GM19240 (cell line): ENCODE measurements around the gene UPF1.

Source experiments
- DNase-seq: peaks from one replicate; pipeline ENCODE4 v3.0.0; 2011; ENCODE audit warnings: low spot score; ENCODE audit not compliant: insufficient read length

UPF1 gene

DNA sequence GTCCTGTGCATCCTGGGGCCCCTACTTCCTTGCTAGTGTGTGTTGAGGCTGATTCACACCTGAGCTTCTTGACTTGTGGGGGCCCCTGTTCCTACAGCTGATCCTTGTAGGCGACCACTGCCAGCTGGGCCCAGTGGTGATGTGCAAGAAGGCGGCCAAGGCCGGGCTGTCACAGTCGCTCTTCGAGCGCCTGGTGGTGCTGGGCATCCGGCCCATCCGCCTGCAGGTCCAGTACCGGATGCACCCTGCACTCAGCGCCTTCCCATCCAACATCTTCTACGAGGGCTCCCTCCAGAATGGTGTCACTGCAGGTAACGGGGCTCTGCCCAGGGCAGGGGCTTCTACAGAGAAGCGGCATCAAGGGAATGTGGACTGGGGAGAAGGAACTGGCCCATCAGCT is 25.5 kb downstream of the UPF1 start:
- DNase-seq: no peak

GRCh38 chr19:18858906-18859646 is 27.3 kb downstream of the UPF1 start:
- DNase-seq: no peak

DNA sequence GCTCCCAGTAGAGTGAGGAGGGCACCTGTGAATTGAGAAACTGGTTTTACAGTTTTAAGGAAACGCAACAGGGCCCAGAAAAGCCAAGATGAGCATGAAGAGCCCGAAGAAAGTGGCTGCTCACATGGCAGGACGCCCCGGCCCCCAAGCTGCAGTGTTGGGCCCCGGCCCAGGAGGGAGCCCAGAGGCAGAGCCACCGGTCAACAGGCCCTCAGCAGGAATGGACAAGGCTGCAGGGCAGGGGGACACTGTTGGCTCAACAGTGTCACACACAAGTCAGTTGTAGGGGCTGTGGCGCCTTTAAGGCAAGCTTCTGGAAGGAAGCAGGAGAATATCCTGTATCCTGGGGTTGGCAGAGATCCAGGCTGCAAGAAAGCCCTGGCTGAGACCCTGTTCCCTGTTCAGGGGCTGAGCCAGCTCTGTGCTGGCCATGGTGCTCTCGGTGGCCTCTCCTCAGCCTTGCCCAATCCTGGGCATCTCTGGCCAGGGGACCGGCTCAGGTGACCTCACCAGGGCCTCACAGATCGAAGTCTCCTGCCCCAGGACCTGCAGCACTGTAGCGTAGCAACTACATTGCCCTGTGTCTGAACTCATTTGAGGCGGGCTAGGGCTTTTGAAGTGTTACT is 28.0 kb downstream of the UPF1 start:
- DNase-seq: no peak

DNA sequence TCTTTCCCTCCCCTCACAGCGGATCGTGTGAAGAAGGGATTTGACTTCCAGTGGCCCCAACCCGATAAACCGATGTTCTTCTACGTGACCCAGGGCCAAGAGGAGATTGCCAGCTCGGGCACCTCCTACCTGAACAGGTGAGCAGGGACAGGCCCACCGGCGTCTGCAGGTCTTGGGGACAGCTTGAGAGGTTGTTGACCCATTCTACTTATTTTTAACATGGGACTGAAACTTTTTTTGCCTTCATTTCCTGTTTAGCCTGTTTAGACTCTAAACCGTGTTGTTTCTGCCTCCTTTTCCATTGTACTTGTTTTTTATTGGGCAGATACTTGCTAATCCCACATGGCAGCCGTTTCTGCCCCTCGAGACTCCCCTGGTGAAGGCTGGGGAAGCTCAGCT is 28.5 kb downstream of the UPF1 start:
- DNase-seq: no peak

GRCh38 chr19:18860725-18861124 is 29.0 kb downstream of the UPF1 start:
- no peak for DNase-seq

DNA sequence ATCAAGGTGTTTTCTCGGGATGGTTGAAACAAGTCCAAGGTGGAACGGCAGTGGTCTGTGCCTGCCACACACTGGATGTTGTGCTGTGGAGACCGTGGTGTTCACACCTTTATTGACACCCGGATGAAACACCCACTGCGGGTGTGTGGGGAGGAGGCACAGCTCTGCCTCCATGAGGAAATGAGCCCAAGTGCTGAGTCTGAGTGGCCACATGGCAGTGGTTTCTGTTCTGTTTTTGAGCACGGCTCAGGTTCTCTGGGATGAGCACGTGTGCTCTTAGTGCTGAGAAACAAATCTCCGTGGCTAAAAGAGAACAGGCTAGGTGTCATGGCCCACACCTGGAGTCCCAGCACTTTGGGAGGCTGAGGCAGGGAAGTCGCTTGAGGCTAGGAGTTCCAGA is 29.5 kb downstream of the UPF1 start:
- no peak for DNase-seq

GRCh38 chr19:18861917-18862316 is 30.2 kb downstream of the UPF1 start:
- DNase-seq: no peak

GRCh38 chr19:18862976-18863842 is 31.4 kb downstream of the UPF1 start:
- DNase-seq: no peak

DNA sequence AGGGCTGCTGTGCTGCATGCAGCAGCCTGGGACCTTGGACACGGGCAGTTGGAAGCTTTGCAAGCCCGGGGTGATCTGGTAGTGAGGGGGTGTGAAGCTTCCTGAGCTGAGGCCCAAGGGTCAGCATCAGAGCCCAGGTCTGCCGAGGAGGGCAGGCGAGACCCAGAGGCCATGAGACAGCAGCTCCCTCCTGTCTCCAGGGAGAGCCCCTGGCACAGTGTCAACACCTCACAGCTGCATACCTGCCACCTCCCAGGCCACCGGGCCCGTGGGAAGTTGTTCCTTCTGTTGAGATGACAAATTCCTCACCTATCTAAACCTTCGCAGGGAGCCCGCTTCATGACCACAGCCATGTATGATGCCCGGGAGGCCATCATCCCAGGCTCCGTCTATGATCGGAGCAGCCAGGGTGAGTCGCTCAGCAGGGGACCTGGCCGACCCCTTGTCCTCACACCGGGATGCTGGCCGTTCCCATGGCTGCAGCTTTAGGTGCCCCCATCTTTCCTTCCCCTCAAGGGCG is 32.1 kb downstream of the UPF1 start:
- DNase-seq: no peak

DNA sequence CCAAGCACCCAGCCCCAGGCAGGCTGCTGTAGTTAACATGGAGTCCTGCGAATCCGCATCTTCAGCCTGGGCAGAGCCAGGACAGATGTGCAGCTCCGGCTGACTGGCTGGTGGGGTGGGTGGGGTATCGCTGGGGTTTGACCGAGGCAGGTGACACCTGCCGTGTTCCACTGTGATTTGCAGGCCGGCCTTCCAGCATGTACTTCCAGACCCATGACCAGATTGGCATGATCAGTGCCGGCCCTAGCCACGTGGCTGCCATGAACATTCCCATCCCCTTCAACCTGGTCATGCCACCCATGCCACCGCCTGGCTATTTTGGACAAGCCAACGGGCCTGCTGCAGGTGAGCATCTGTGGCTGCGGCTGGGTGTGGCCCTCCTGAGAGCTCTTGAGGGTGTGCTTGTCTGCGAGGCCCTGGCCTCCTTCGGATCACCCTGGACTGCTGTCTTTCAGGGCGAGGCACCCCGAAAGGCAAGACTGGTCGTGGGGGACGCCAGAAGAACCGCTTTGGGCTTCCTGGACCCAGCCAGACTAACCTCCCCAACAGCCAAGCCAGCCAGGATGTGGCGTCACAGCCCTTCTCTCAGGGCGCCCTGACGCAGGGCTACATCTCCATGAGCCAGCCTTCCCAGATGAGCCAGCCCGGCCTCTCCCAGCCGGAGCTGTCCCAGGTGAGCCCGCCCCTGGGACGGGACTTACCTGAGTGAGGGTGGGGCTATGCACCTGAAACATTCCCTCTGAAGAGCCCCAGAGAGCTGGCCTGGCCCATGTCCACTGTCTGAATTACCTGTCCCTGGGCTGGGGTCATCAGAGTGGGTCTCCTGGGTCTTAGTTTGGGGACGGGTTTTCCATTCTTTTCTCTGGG is 33.6 kb downstream of the UPF1 start:
- no peak for DNase-seq

DNA sequence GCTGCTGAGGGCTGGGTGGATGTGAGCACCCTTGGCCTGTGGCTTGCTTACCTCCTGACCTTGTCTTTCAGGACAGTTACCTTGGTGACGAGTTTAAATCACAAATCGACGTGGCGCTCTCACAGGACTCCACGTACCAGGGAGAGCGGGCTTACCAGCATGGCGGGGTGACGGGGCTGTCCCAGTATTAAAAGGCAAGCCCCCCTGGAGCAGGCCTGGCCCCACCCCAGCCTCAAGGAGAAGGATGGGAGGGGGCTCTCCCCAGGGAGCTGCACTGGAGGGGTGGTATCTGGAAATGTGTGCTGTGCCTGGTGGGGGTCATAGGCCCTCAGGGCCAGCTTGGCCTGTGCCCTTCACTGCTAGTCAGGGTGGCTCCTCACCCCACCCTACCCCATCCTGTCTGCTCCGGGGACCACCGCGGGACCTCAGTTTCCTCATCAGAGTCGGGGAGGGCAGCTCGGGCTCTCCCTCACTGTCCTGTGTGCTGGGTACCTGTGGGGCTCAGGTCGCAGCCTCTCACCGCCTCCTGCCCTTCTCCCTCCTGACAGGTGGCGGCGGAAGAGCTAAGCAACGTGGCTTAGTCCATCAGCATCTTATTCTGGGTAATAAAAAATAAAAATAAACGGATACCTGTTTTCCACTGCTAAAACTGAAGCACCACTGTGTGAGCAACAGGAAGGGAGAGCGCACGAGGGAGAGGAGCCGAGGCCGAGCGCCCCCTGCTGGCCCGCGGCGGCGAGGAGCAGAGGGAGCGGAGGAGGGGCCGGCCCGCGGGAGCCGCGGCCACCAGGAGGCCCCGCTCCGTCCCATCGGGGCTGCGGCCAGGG is 34.4 kb downstream of the UPF1 start:
- peak; percentile 87 for DNase-seq

GRCh38 chr19:18866800-18867123 is 35.0 kb downstream of the UPF1 start:
- no peak for DNase-seq

DNA sequence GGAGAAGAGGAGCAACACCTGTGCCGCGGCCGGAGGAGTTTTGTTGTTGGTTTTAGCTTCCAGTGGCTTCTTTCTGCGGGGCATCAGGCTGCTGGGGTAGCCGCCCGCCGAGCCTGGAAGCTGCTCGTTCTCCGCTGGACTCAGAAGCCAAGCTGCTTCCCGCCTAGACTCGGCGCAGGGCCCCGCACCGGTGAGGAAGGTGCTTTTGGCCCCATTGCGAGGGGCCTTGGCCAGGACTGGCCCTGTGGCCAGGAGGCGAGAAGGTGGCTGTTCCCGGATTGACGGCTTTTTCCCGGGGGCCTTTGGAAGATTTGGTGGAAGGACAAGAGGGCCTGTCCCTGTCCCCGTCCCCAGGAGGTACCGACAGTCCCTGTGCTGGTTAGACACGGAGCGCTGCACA is 35.4 kb downstream of the UPF1 start:
- DNase-seq: no peak

GRCh38 chr19:18867751-18868150 is 36.0 kb downstream of the UPF1 start:
- DNase-seq: no peak

- DNase-seq: no peak
Measured at GRCh38 chr19:18868380-18869022, 36.7 kb downstream of the UPF1 start.

GRCh38 chr19:18869023-18869618 is 37.4 kb downstream of the UPF1 start:
- DNase-seq: no peak

- no peak for DNase-seq
Measured at GRCh38 chr19:18869781-18870530, 38.2 kb downstream of the UPF1 start.

DNA sequence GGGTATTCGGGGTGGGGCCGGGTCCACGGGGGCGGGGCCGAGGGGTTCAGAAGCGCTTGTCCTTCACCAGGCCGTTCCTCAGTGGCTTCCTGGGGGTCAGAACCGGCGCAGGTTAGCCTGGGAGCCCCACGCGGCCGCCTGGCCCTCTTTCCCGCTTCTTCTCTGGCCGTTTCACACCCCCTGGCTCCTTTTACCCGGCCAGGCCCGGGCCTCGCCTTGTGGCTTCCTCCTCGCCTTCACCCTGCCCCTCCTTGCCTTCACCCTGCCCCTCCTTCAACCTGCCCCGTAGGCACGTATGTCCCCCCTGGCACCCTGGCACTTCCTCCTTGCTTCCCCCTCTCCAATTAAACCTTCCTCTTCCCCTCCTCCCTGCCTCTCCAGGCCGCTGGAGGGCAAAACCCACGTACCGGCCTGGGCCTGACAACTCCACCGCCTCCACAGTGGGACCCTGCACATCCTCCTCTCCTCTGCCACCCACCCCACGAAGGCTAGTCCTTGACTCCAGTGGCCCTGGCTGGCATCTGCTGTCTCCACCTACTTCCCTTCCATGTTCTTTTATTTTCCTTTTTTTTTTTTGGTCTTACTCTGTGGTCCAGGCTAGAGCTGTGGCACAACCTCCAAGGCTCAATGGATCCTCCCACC is 38.9 kb downstream of the UPF1 start:
- no peak for DNase-seq
